Measurements from ENCODE around the gene KTN1.

Gene KTN1

DNA sequence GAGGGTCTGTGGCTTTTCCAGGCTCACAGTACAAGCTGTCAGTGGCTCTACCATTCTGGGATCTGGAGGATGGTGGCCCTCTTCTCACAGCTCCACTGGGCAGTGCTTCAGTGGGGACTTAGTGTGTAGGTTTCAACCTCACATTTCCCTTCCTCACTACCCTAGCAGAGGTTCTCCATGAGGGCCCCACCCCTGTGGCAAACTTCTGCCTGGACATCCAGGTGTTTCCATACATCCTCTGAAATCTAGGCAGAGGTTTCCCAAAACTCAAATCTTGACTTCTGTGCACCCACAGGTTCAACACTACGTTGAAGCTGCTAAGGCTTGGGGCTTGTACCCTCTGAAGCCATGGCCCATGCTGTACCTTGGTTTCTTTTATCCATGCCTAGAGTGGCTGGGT, 40.3 kb downstream of the KTN1 start:
- ChIA-PET POLR2A (interaction anchor here (0.6 kb wide), 1 partner anchor 32 kb away, joined by 3 read pairs; no protein-coding TSS in a partner anchor), CTCF (no interaction called here)
- TF ChIP-seq HDGF (IDR thresholded peaks at IDR 0.05; ENCODE audit: borderline replicate concordance): no peak
- TF ChIP-seq BHLHE40 (IDR thresholded peaks at IDR 0.05; ENCODE audit: borderline replicate concordance): no peak
- no peak for TF ChIP-seq CTBP1 (IDR thresholded peaks at IDR 0.05; ENCODE audit: borderline replicate concordance)
- no peak for TF ChIP-seq FOXM1 (IDR thresholded peaks at IDR 0.05; ENCODE audit: borderline replicate concordance)
- no peak for TF ChIP-seq ARNT (IDR thresholded peaks at IDR 0.05)
- TF ChIP-seq SUZ12 (IDR thresholded peaks at IDR 0.05): no peak
- DNase-seq (ENCODE audit: extremely low spot score): no peak

DNA sequence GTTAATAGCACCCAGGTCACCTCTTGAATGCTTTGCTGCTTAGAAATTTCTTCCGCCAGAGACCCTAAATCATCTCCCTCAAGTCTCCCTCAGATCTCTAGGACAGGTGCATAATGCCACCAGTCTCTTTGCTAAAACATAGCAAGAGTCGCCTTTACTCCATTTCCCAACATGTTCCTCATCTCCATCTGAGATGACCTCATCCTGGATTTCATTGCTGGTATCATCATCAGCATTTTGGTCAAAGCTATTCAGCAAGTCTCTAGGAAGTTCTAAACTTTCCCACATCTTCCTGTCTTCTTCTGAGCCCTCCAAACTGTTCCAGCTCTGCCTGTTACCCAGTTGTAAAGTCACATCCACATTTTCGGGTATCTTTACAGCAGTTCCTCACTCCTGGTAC, 41.0 kb downstream of the KTN1 start:
- no peak for DNase-seq (ENCODE audit: extremely low spot score)
- ChIA-PET CTCF (no interaction called here), POLR2A (no interaction called here)
- TF ChIP-seq BHLHE40 (IDR thresholded peaks at IDR 0.05; ENCODE audit: borderline replicate concordance) (no peak), FOXA1 (IDR thresholded peaks at IDR 0.05) (no peak), NFRKB (IDR thresholded peaks at IDR 0.05) (no peak), SUZ12 (IDR thresholded peaks at IDR 0.05) (no peak), FOXK2 (IDR thresholded peaks at IDR 0.05) (no peak), TARDBP (IDR thresholded peaks at IDR 0.05) (no peak), SP1 (IDR thresholded peaks at IDR 0.05) (no peak), ELF4 (IDR thresholded peaks at IDR 0.05) (no peak), FOXM1 (IDR thresholded peaks at IDR 0.05; ENCODE audit: borderline replicate concordance) (no peak), L3MBTL2 (conservative IDR thresholded peaks at IDR 0.05) (no peak), ARNT (IDR thresholded peaks at IDR 0.05) (no peak), CTBP1 (IDR thresholded peaks at IDR 0.05; ENCODE audit: borderline replicate concordance) (no peak), ZNF384 (IDR thresholded peaks at IDR 0.05) (no peak), LEF1 (IDR thresholded peaks at IDR 0.05; ENCODE audit: borderline replicate concordance) (no peak), HDGF (IDR thresholded peaks at IDR 0.05; ENCODE audit: borderline replicate concordance) (no peak)
- TF ChIP-seq, protein P1, sequence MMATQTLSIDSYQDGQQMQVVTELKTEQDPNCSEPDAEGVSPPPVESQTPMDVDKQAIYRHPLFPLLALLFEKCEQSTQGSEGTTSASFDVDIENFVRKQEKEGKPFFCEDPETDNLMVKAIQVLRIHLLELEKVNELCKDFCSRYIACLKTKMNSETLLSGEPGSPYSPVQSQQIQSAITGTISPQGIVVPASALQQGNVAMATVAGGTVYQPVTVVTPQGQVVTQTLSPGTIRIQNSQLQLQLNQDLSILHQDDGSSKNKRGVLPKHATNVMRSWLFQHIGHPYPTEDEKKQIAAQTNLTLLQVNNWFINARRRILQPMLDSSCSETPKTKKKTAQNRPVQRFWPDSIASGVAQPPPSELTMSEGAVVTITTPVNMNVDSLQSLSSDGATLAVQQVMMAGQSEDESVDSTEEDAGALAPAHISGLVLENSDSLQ (IDR thresholded peaks at IDR 0.05): no peak

DNA sequence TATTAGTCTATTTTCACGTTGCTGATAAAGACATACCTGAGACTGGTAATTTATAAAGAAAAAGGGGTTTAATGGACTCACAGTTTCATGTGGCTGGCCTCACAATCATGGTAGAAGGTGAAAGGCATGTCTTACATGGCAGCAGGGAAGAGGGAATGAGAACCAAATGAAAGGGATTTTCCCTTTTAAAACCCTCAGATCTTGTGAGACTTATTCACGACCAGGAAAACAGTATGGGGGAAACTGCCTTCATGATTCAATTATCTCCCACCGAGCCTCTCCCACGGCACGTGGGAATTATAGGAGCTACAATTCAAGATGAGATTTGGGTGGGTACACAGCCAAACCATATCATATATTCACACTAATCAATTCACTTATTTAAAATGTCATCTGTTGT, 41.4 kb downstream of the KTN1 start:
- TF ChIP-seq CTBP1 (IDR thresholded peaks at IDR 0.05; ENCODE audit: borderline replicate concordance): no peak
- no peak for TF ChIP-seq SUZ12 (IDR thresholded peaks at IDR 0.05)
- no peak for TF ChIP-seq FOXM1 (IDR thresholded peaks at IDR 0.05; ENCODE audit: borderline replicate concordance)
- no peak for TF ChIP-seq TARDBP (IDR thresholded peaks at IDR 0.05)
- no peak for TF ChIP-seq ZNF384 (IDR thresholded peaks at IDR 0.05)
- no peak for TF ChIP-seq SP1 (IDR thresholded peaks at IDR 0.05)
- TF ChIP-seq, protein P1 (IDR thresholded peaks at IDR 0.05): no peak
- no peak for TF ChIP-seq BHLHE40 (IDR thresholded peaks at IDR 0.05; ENCODE audit: borderline replicate concordance)
- no peak for TF ChIP-seq HDGF (IDR thresholded peaks at IDR 0.05; ENCODE audit: borderline replicate concordance)
- no peak for TF ChIP-seq ELF4 (IDR thresholded peaks at IDR 0.05)
- no peak for TF ChIP-seq L3MBTL2 (conservative IDR thresholded peaks at IDR 0.05)
- TF ChIP-seq FOXK2 (IDR thresholded peaks at IDR 0.05): no peak
- no peak for TF ChIP-seq NFRKB (IDR thresholded peaks at IDR 0.05)
- TF ChIP-seq FOXA1 (IDR thresholded peaks at IDR 0.05): no peak
- ChIA-PET POLR2A (no interaction called here), CTCF (no interaction called here)
- DNase-seq (ENCODE audit: extremely low spot score): no peak

DNA sequence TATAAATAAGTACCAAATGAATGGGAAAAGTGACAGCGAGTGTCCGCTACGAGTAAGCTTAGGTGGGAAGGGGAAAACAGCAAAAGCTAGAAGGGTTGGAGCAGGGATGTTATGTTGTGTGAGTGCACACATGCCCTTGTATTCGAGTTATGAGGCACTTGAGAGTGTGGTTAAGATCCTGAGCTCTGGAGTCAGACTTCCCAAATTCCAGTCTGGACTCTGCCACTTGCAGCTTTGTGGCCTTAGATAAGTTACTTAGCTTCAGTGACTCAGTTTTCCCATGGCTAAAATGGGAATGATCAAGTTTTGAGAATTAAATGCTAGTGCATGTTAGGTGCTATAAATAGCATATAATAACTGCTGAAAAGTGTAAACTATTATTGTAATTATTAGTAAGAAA, 44.9 kb downstream of the KTN1 start:
- POLR2A ChIA-PET: no interaction called here
- no peak for DNase-seq (ENCODE audit: extremely low spot score)
- TF ChIP-seq ZNF384 (IDR thresholded peaks at IDR 0.05) (no peak), BHLHE40 (IDR thresholded peaks at IDR 0.05; ENCODE audit: borderline replicate concordance) (no peak), FOXM1 (IDR thresholded peaks at IDR 0.05; ENCODE audit: borderline replicate concordance) (no peak), L3MBTL2 (conservative IDR thresholded peaks at IDR 0.05) (no peak), FOXA1 (IDR thresholded peaks at IDR 0.05) (no peak), CTBP1 (IDR thresholded peaks at IDR 0.05; ENCODE audit: borderline replicate concordance) (no peak), HDGF (IDR thresholded peaks at IDR 0.05; ENCODE audit: borderline replicate concordance) (no peak), NFRKB (IDR thresholded peaks at IDR 0.05) (no peak), SP1 (IDR thresholded peaks at IDR 0.05) (no peak), ELF4 (IDR thresholded peaks at IDR 0.05) (no peak), SUZ12 (IDR thresholded peaks at IDR 0.05) (no peak), TARDBP (IDR thresholded peaks at IDR 0.05) (no peak), LEF1 (IDR thresholded peaks at IDR 0.05; ENCODE audit: borderline replicate concordance) (no peak), FOXK2 (IDR thresholded peaks at IDR 0.05) (no peak), ARNT (IDR thresholded peaks at IDR 0.05) (no peak)
- TF ChIP-seq, protein P1 (IDR thresholded peaks at IDR 0.05): no peak
- CTCF ChIA-PET: no interaction called here

DNA sequence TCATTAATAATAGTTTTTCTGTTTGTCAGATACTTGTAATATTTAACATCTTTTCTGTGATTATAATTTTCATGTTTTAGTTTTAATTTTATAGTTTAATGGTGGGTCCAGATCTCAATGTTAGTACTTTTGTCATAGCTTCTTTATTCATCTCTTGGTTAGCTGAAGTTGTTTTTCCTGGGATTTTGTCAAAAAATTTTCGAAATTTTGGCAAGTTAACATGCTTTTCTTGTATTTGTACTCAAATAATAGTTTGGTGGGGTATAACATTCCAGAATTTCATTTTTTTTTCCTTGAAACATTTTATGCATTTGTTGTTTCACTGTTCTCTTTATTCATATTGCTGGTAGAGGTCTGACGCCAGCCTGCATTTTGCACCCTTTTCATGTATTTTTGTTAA, 45.5 kb downstream of the KTN1 start:
- POLR2A ChIA-PET: no interaction called here
- TF ChIP-seq ZNF384 (IDR thresholded peaks at IDR 0.05): no peak
- TF ChIP-seq HDGF (IDR thresholded peaks at IDR 0.05; ENCODE audit: borderline replicate concordance): no peak
- no peak for TF ChIP-seq SUZ12 (IDR thresholded peaks at IDR 0.05)
- TF ChIP-seq L3MBTL2 (conservative IDR thresholded peaks at IDR 0.05): no peak
- TF ChIP-seq ELF4 (IDR thresholded peaks at IDR 0.05): no peak
- no peak for TF ChIP-seq SP1 (IDR thresholded peaks at IDR 0.05)
- no peak for TF ChIP-seq CTBP1 (IDR thresholded peaks at IDR 0.05; ENCODE audit: borderline replicate concordance)
- TF ChIP-seq FOXA1 (IDR thresholded peaks at IDR 0.05): no peak
- TF ChIP-seq FOXK2 (IDR thresholded peaks at IDR 0.05): no peak
- no peak for TF ChIP-seq FOXM1 (IDR thresholded peaks at IDR 0.05; ENCODE audit: borderline replicate concordance)
- TF ChIP-seq, protein P1 (IDR thresholded peaks at IDR 0.05): no peak
- no peak for TF ChIP-seq BHLHE40 (IDR thresholded peaks at IDR 0.05; ENCODE audit: borderline replicate concordance)
- TF ChIP-seq LEF1 (IDR thresholded peaks at IDR 0.05; ENCODE audit: borderline replicate concordance): no peak
- TF ChIP-seq ARNT (IDR thresholded peaks at IDR 0.05): no peak
- TF ChIP-seq NFRKB (IDR thresholded peaks at IDR 0.05): no peak
- TF ChIP-seq TARDBP (IDR thresholded peaks at IDR 0.05): no peak
- DNase-seq (ENCODE audit: extremely low spot score): no peak
- CTCF ChIA-PET: no interaction called here

Data from HEK293T (cell line).